Measurements from ENCODE around the gene KLHL36. TPM values are rescaled to one million over a fixed set of nuclear protein-coding genes. Genes with fewer than 3 reads are reported as not detected.

Gene KLHL36
- total and polyA plus RNA-seq, 12 donors, result 14.7 to 77.9 (median 55.3) TPM

- H3K4me1 ChIP-seq, result peaks cover 4 to 65% (median 43%) of the 10 kb centered on the region in 9 donors
- 69 to 82% methylated on average over 10 of the region's 10 CpGs for WGBS, 2 donors
- TF ChIP-seq CTCF (IDR thresholded peaks at IDR 0.05), result no peak
- ATAC-seq (no peak), DNase-seq (no peak)
- H3K36me3 ChIP-seq, result peaks cover 0 to 6% (median 0%) of the 10 kb centered on the region in 9 donors
- H3K4me3 ChIP-seq, result no peak overlapping the region
- peak overlapping the region in 1 of 10 donors; percentile 0 for H3K27ac ChIP-seq
- H3K27me3 ChIP-seq, result no peaks in the 10 kb centered on the region
- intact Hi-C loops (cut with DNase I), result loop anchor here in 1 of 10 donors (5.0 kb wide), 1 partner anchor 51 kb away; no protein-coding TSS in a partner anchor
- no peaks in the 10 kb centered on the region for H3K9me3 ChIP-seq
These were observed 55.4 kb downstream of the KLHL36 start for GRCh38 chr16:84703681-84704080.

GRCh38 chr16:84704253-84704652 lies 55.9 kb downstream of the KLHL36 start:
- intact Hi-C loops (cut with DNase I), result loop anchor here in 1 of 10 donors (5.0 kb wide), 1 partner anchor 52 kb away; no protein-coding TSS in a partner anchor
- H3K4me3 ChIP-seq, result no peak overlapping the region
- H3K36me3 ChIP-seq, result peaks cover 0 to 11% (median 0%) of the 10 kb centered on the region in 9 donors
- no peak for DNase-seq
- 34 to 56% methylated on average over 2 of the region's 2 CpGs for WGBS, 2 donors
- no peak for ATAC-seq
- H3K27me3 ChIP-seq, result no peaks in the 10 kb centered on the region
- no peak for TF ChIP-seq CTCF (IDR thresholded peaks at IDR 0.05)
- H3K27ac ChIP-seq, result no peak overlapping the region
- H3K9me3 ChIP-seq, result no peaks in the 10 kb centered on the region
- peaks cover 2 to 67% (median 40%) of the 10 kb centered on the region in 9 donors for H3K4me1 ChIP-seq

- DNase-seq (no peak), ATAC-seq (no peak)
- WGBS, 2 donors, result 97 to 100% methylated on average over 1 of the region's 1 CpG
- H3K4me1 ChIP-seq, result peaks cover 5 to 71% (median 47%) of the 10 kb centered on the region in 9 donors
- no peaks in the 10 kb centered on the region for H3K27me3 ChIP-seq
- no peak overlapping the region for H3K4me3 ChIP-seq
- intact Hi-C loops (cut with DNase I), result no loop called here
- no peak for TF ChIP-seq CTCF (IDR thresholded peaks at IDR 0.05)
- H3K9me3 ChIP-seq, result no peaks in the 10 kb centered on the region
- H3K27ac ChIP-seq, result no peak overlapping the region
- H3K36me3 ChIP-seq, result peaks cover 0 to 12% (median 0%) of the 10 kb centered on the region in 9 donors
These were observed 58.5 kb downstream of the KLHL36 start for GRCh38 chr16:84706856-84707255.

- Histone ChIP-seq H3K27me3 (no peaks in the 10 kb centered on the region), H3K4me1 (peaks cover 5 to 71% (median 39%) of the 10 kb centered on the region in 9 donors), H3K4me3 (no peak overlapping the region), H3K27ac (no peak overlapping the region), H3K9me3 (no peaks in the 10 kb centered on the region), H3K36me3 (peaks cover 0 to 12% (median 0%) of the 10 kb centered on the region in 9 donors)
- intact Hi-C loops (cut with DNase I), result no loop called here
- ATAC-seq, result peak in 5 of 8 donors; percentile 40 to 67 (median 50)
- 65 to 78% methylated on average over 10 of the region's 10 CpGs for WGBS, 2 donors
- TF ChIP-seq CTCF (IDR thresholded peaks at IDR 0.05), result no peak
- DNase-seq, result no peak
These were observed 61.3 kb downstream of the KLHL36 start for GRCh38 chr16:84709609-84710008.
